ENCODE results near the gene SKAP1. TPM values are rescaled to one million over a fixed set of nuclear protein-coding genes. Genes with fewer than 3 reads are reported as not detected.
A peak's percentile ranks its signal among the peaks of the same experiment; 100 is the strongest.
"Not testable (repeated sequence)": the region's sequence is repeated elsewhere in the genome, so short reads cannot be mapped to it uniquely, and the experiment has no call there.

SKAP1 gene
- total RNA-seq, 1 experiment from 2014 or later = not detected

DNA sequence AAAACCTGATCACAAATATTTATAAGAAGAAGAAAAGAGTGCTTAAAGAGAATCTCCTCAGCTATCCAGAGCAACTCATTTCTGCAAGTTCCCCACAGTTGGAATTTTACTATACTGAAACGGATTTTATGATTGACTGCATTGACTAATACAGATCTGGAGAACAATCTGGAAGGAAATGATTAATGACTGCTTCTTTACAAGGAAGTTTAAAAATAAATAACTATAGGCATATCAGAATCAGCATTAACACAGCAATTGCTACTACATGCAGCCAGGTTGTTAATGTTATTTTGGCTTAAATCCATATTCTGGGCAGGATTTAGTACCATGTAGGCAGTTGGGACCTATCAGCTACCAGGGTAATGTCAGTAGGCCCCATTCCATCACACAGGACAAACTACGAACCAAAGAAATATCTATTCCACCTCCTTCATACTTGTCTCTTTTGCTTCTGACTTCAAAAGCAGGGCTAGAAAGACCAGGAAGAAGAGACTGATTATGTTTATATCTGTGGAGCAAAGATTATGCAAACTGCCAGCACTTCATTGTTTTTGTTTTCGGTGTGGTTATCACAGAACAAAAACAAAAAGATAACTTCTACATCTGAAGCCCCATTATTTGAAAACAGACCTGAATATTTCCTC, 3.9 kb downstream of the SKAP1 start:
- ChIA-PET POLR2A (interaction anchor here (0.6 kb wide), 1 partner anchor 20 kb away, joined by 4 read pairs; no protein-coding TSS in a partner anchor), CTCF (interaction anchor here (0.7 to 1.1 kb wide), 2 partner anchors 28 to 245 kb away, joined by 3 to 4 read pairs; no protein-coding TSS in a partner anchor)
- Mint-ChIP-seq H3K4me1 (ENCODE audit: insufficient read depth, unreplicated experiment) (no peaks in the 10 kb centered on the region), H3K9me3 (ENCODE audit: unreplicated experiment) (no peaks in the 10 kb centered on the region), H3K27ac (ENCODE audit: low read depth, unreplicated experiment) (no peak overlapping the region), H3K27me3 (ENCODE audit: insufficient read depth, unreplicated experiment) (peaks cover 31% of the 10 kb centered on the region), H3K36me3 (ENCODE audit: insufficient read depth, unreplicated experiment) (no peaks in the 10 kb centered on the region), H3K4me3 (ENCODE audit: unreplicated experiment) (no peak overlapping the region)
- intact Hi-C loops (cut with micrococcal nuclease) = no loop called here
- TF ChIP-seq, protein P1, sequence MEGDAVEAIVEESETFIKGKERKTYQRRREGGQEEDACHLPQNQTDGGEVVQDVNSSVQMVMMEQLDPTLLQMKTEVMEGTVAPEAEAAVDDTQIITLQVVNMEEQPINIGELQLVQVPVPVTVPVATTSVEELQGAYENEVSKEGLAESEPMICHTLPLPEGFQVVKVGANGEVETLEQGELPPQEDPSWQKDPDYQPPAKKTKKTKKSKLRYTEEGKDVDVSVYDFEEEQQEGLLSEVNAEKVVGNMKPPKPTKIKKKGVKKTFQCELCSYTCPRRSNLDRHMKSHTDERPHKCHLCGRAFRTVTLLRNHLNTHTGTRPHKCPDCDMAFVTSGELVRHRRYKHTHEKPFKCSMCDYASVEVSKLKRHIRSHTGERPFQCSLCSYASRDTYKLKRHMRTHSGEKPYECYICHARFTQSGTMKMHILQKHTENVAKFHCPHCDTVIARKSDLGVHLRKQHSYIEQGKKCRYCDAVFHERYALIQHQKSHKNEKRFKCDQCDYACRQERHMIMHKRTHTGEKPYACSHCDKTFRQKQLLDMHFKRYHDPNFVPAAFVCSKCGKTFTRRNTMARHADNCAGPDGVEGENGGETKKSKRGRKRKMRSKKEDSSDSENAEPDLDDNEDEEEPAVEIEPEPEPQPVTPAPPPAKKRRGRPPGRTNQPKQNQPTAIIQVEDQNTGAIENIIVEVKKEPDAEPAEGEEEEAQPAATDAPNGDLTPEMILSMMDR (IDR thresholded peaks at IDR 0.05; ENCODE audit: unreplicated experiment) = no peak
- no peak for DNase-seq (ENCODE audit: unreplicated experiment)
- no TSS peak for BruUV-seq (replicated peaks)

DNA sequence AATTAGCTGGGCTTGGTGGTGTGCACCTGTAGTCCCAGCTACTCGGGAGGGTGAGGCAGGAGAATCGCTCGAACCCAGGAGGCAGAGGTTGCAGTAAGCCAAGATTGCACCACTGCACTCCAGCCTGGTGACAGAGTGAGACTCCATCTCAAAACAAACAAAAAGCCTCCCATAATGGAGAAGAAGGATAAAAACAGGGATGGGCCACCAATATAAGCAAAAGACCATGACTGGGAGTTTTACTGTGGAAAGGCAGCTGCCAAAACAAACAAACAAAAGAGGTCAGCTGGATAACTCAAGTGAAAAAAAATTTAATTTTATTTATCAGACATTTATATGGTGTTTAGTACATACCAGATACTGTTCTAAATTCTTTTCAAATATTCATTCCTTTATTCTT, 8.0 kb downstream of the SKAP1 start:
- BruUV-seq (replicated peaks); H3K36me3 Mint-ChIP-seq (ENCODE audit: insufficient read depth, unreplicated experiment); H3K4me1 Mint-ChIP-seq (ENCODE audit: insufficient read depth, unreplicated experiment); POLR2A ChIA-PET; H3K9me3 Mint-ChIP-seq (ENCODE audit: unreplicated experiment); H3K27me3 Mint-ChIP-seq (ENCODE audit: insufficient read depth, unreplicated experiment); intact Hi-C loops (cut with micrococcal nuclease); H3K4me3 Mint-ChIP-seq (ENCODE audit: unreplicated experiment); H3K27ac Mint-ChIP-seq (ENCODE audit: low read depth, unreplicated experiment); CTCF ChIA-PET: not testable (repeated sequence)
- peak; percentile 2 for DNase-seq (ENCODE audit: unreplicated experiment)

- BruUV-seq (replicated peaks) = no TSS peak
- H3K36me3 Mint-ChIP-seq (ENCODE audit: insufficient read depth, unreplicated experiment) = no peaks in the 10 kb centered on the region
- CTCF ChIA-PET = interaction anchor here (0.5 kb wide), 1 partner anchor 23 kb away, joined by 4 read pairs; no protein-coding TSS in a partner anchor
These were observed 9.2 kb downstream of the SKAP1 start for GRCh38 chr17:48420823-48421222.

GRCh38 chr17:48416971-48417370, 13.0 kb downstream of the SKAP1 start:
- no peaks in the 10 kb centered on the region for H3K4me1 Mint-ChIP-seq (ENCODE audit: insufficient read depth, unreplicated experiment)
- H3K27ac Mint-ChIP-seq (ENCODE audit: low read depth, unreplicated experiment) = no peak overlapping the region
- no peak for DNase-seq (ENCODE audit: unreplicated experiment)
- peaks cover 49% of the 10 kb centered on the region for H3K27me3 Mint-ChIP-seq (ENCODE audit: insufficient read depth, unreplicated experiment)
- intact Hi-C loops (cut with micrococcal nuclease) = no loop called here
- no peaks in the 10 kb centered on the region for H3K9me3 Mint-ChIP-seq (ENCODE audit: unreplicated experiment)
- POLR2A ChIA-PET = no interaction called here
- H3K36me3 Mint-ChIP-seq (ENCODE audit: insufficient read depth, unreplicated experiment) = no peaks in the 10 kb centered on the region
- CTCF ChIA-PET = interaction anchor here (0.6 kb wide), 3 partner anchors 77 to 390 kb away, joined by 3 to 4 read pairs (median 4); no protein-coding TSS in a partner anchor
- no TSS peak for BruUV-seq (replicated peaks)
- TF ChIP-seq, protein P1 (IDR thresholded peaks at IDR 0.05; ENCODE audit: unreplicated experiment) = no peak
- no peak overlapping the region for H3K4me3 Mint-ChIP-seq (ENCODE audit: unreplicated experiment)

More at GRCh38 chr17:48420823-48421222, 9.2 kb downstream of the SKAP1 start:
- DNase-seq (ENCODE audit: unreplicated experiment) = no peak
- POLR2A ChIA-PET = no interaction called here
- Mint-ChIP-seq H3K4me3 (ENCODE audit: unreplicated experiment) (no peak overlapping the region), H3K4me1 (ENCODE audit: insufficient read depth, unreplicated experiment) (no peaks in the 10 kb centered on the region), H3K27me3 (ENCODE audit: insufficient read depth, unreplicated experiment) (peaks cover 15% of the 10 kb centered on the region), H3K27ac (ENCODE audit: low read depth, unreplicated experiment) (no peak overlapping the region), H3K9me3 (ENCODE audit: unreplicated experiment) (no peaks in the 10 kb centered on the region)
- intact Hi-C loops (cut with micrococcal nuclease) = no loop called here
- TF ChIP-seq, protein P1 (IDR thresholded peaks at IDR 0.05; ENCODE audit: unreplicated experiment) = no peak

All from MCF 10A (cell line).